ENCODE data around the gene ZNF699. TPM values are rescaled to one million over a fixed set of nuclear protein-coding genes. Genes with fewer than 3 reads are reported as not detected.

Gene ZNF699
- total and polyA plus RNA-seq, 2 experiments from 2014 or later = 3.0 to 11.8 TPM

DNA sequence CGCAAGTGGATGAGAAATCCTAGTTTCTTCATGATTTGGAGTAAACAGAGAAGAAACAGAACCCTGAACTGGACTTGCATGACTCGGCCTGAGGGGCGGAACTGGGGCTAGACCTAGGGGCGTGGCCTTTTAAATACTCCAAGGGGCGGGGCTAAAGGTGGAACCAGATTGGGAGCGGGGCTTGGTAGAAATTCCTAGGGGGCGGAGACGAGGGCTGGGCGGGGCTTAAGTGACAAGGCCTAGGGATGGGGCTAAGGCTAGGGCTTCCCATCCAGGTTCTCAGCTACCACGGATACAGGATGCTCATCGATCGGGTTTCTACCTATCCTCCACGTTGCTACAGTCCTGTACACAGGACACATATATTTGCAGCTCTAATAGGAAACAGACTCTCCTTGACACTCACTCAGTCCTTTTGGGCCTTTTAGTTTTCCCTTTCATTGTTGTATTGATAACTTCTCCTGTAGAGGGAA lies 372 bp upstream of the ZNF699 start:
- Histone ChIP-seq H3K36me3 (ENCODE audit: insufficient read depth) (no peaks in the 10 kb centered on the region; the same call in 1 of the 2 replicates), H3K27ac (ENCODE audit: low read depth) (peak overlapping the region; percentile 96), H3K4me3 (peak overlapping the region; percentile 78), H3K4me1 (ENCODE audit: insufficient read depth) (no peaks in the 10 kb centered on the region), H2AFZ (peak overlapping the region; percentile 93; the same call in 1 of the 2 replicates), H4K20me1 (replicated peaks; ENCODE audit: insufficient read depth) (no peaks in the 10 kb centered on the region), H3F3A (replicated peaks; ENCODE audit: low read depth) (peaks cover 8% of the 10 kb centered on the region; the same call in 1 of the 2 replicates), H3K79me2 (replicated peaks; ENCODE audit: insufficient read depth) (peaks cover 4% of the 10 kb centered on the region), H3K4me2 (peak overlapping the region; percentile 75), H3K9me2 (ENCODE audit: insufficient read depth) (no peaks in the 10 kb centered on the region), H3K27me3 (ENCODE audit: insufficient read depth) (no peaks in the 10 kb centered on the region)
- Mint-ChIP-seq H3K9me3 (peaks cover 62% of the 10 kb centered on the region), H3K4me3 (peak overlapping the region; percentile 84), H3K4me1 (no peaks in the 10 kb centered on the region), H3K27ac (peak overlapping the region; percentile 99), H3K36me3 (ENCODE audit: low read depth) (peaks cover 22% of the 10 kb centered on the region), H3K27me3 (ENCODE audit: insufficient read depth, low read depth, poor library complexity) (peaks cover 10% of the 10 kb centered on the region)
- peak; percentile 99 for DNase-seq (ENCODE audit: low spot score)
- peak; percentile 92 for ATAC-seq
- TF ChIP-seq ZNF331 (CRISPR knock-in tag; IDR thresholded peaks at IDR 0.05; ENCODE audit: low read depth) (no peak), EZH2 (IDR thresholded peaks at IDR 0.05; ENCODE audit: low read depth, unreplicated experiment) (no peak), CREB1 (CRISPR knock-in tag; IDR thresholded peaks at IDR 0.05; ENCODE audit: low read depth) (no peak), STAT1 (IDR thresholded peaks at IDR 0.05; ENCODE audit: unreplicated experiment) (no peak), JUNB (IDR thresholded peaks at IDR 0.05; ENCODE audit: unreplicated experiment) (no peak), NANOG (IDR thresholded peaks at IDR 0.05; ENCODE audit: borderline replicate concordance) (no peak), ZNF114 (CRISPR knock-in tag; IDR thresholded peaks at IDR 0.05) (no peak), POLR2AphosphoS5 (IDR thresholded peaks at IDR 0.05; ENCODE audit: low read depth) (no peak)
- TF ChIP-seq, protein P1, sequence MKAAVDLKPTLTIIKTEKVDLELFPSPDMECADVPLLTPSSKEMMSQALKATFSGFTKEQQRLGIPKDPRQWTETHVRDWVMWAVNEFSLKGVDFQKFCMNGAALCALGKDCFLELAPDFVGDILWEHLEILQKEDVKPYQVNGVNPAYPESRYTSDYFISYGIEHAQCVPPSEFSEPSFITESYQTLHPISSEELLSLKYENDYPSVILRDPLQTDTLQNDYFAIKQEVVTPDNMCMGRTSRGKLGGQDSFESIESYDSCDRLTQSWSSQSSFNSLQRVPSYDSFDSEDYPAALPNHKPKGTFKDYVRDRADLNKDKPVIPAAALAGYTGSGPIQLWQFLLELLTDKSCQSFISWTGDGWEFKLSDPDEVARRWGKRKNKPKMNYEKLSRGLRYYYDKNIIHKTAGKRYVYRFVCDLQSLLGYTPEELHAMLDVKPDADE (IDR thresholded peaks at IDR 0.05) = no peak
- TF ChIP-seq, protein P2, sequence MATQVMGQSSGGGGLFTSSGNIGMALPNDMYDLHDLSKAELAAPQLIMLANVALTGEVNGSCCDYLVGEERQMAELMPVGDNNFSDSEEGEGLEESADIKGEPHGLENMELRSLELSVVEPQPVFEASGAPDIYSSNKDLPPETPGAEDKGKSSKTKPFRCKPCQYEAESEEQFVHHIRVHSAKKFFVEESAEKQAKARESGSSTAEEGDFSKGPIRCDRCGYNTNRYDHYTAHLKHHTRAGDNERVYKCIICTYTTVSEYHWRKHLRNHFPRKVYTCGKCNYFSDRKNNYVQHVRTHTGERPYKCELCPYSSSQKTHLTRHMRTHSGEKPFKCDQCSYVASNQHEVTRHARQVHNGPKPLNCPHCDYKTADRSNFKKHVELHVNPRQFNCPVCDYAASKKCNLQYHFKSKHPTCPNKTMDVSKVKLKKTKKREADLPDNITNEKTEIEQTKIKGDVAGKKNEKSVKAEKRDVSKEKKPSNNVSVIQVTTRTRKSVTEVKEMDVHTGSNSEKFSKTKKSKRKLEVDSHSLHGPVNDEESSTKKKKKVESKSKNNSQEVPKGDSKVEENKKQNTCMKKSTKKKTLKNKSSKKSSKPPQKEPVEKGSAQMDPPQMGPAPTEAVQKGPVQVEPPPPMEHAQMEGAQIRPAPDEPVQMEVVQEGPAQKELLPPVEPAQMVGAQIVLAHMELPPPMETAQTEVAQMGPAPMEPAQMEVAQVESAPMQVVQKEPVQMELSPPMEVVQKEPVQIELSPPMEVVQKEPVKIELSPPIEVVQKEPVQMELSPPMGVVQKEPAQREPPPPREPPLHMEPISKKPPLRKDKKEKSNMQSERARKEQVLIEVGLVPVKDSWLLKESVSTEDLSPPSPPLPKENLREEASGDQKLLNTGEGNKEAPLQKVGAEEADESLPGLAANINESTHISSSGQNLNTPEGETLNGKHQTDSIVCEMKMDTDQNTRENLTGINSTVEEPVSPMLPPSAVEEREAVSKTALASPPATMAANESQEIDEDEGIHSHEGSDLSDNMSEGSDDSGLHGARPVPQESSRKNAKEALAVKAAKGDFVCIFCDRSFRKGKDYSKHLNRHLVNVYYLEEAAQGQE (IDR thresholded peaks at IDR 0.05; ENCODE audit: unreplicated experiment) = no peak
- TF ChIP-seq, protein P3, sequence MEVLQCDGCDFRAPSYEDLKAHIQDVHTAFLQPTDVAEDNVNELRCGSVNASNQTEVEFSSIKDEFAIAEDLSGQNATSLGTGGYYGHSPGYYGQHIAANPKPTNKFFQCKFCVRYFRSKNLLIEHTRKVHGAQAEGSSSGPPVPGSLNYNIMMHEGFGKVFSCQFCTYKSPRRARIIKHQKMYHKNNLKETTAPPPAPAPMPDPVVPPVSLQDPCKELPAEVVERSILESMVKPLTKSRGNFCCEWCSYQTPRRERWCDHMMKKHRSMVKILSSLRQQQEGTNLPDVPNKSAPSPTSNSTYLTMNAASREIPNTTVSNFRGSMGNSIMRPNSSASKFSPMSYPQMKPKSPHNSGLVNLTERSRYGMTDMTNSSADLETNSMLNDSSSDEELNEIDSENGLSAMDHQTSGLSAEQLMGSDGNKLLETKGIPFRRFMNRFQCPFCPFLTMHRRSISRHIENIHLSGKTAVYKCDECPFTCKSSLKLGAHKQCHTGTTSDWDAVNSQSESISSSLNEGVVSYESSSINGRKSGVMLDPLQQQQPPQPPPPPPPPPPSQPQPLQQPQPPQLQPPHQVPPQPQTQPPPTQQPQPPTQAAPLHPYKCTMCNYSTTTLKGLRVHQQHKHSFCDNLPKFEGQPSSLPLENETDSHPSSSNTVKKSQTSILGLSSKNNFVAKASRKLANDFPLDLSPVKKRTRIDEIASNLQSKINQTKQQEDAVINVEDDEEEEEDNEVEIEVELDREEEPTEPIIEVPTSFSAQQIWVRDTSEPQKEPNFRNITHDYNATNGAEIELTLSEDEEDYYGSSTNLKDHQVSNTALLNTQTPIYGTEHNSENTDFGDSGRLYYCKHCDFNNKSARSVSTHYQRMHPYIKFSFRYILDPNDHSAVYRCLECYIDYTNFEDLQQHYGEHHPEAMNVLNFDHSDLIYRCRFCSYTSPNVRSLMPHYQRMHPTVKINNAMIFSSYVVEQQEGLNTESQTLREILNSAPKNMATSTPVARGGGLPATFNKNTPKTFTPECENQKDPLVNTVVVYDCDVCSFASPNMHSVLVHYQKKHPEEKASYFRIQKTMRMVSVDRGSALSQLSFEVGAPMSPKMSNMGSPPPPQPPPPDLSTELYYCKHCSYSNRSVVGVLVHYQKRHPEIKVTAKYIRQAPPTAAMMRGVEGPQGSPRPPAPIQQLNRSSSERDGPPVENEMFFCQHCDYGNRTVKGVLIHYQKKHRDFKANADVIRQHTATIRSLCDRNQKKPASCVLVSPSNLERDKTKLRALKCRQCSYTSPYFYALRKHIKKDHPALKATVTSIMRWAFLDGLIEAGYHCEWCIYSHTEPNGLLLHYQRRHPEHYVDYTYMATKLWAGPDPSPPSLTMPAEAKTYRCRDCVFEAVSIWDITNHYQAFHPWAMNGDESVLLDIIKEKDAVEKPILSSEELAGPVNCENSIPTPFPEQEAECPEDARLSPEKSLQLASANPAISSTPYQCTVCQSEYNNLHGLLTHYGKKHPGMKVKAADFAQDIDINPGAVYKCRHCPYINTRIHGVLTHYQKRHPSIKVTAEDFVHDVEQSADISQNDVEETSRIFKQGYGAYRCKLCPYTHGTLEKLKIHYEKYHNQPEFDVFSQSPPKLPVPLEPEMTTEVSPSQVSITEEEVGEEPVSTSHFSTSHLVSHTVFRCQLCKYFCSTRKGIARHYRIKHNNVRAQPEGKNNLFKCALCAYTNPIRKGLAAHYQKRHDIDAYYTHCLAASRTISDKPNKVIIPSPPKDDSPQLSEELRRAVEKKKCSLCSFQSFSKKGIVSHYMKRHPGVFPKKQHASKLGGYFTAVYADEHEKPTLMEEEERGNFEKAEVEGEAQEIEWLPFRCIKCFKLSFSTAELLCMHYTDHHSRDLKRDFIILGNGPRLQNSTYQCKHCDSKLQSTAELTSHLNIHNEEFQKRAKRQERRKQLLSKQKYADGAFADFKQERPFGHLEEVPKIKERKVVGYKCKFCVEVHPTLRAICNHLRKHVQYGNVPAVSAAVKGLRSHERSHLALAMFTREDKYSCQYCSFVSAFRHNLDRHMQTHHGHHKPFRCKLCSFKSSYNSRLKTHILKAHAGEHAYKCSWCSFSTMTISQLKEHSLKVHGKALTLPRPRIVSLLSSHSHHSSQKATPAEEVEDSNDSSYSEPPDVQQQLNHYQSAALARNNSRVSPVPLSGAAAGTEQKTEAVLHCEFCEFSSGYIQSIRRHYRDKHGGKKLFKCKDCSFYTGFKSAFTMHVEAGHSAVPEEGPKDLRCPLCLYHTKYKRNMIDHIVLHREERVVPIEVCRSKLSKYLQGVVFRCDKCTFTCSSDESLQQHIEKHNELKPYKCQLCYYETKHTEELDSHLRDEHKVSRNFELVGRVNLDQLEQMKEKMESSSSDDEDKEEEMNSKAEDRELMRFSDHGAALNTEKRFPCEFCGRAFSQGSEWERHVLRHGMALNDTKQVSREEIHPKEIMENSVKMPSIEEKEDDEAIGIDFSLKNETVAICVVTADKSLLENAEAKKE (CRISPR knock-in tag; IDR thresholded peaks at IDR 0.05) = no peak
- TF ChIP-seq, protein P4, sequence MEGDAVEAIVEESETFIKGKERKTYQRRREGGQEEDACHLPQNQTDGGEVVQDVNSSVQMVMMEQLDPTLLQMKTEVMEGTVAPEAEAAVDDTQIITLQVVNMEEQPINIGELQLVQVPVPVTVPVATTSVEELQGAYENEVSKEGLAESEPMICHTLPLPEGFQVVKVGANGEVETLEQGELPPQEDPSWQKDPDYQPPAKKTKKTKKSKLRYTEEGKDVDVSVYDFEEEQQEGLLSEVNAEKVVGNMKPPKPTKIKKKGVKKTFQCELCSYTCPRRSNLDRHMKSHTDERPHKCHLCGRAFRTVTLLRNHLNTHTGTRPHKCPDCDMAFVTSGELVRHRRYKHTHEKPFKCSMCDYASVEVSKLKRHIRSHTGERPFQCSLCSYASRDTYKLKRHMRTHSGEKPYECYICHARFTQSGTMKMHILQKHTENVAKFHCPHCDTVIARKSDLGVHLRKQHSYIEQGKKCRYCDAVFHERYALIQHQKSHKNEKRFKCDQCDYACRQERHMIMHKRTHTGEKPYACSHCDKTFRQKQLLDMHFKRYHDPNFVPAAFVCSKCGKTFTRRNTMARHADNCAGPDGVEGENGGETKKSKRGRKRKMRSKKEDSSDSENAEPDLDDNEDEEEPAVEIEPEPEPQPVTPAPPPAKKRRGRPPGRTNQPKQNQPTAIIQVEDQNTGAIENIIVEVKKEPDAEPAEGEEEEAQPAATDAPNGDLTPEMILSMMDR (conservative IDR thresholded peaks at IDR 0.05; ENCODE audit: low read depth in 2 of 2) = no peak
